ENCODE data around the gene ASAP3.
"Not testable (repeated sequence)": the region's sequence is repeated elsewhere in the genome, so short reads cannot be mapped to it uniquely, and the experiment has no call there.

GRCh38 chr1:23494836-23495235 lies 10.9 kb upstream of the ASAP3 start:
- not testable (repeated sequence) for TF ChIP-seq EZH2phosphoT487 (IDR thresholded peaks at IDR 0.05; ENCODE audit: insufficient read depth, low read depth); EZH2 (IDR thresholded peaks at IDR 0.05; ENCODE audit: insufficient read depth, poor library complexity, severe bottlenecking)

All from GM23248 (cell line).